Stimulated activated CD4-positive, alpha-beta T cell treated with anti-CD3 and anti-CD28 coated beads, Interleukin-2, amount 100 ng/mL, for 24 hours (primary cell): ENCODE results near the gene EZH2.

ENCODE experiments used
- DNase-seq, 2 donors: peaks; one replicate each; pipeline ENCODE4 v3.0.0-alpha.2; 2020

Gene EZH2

DNA sequence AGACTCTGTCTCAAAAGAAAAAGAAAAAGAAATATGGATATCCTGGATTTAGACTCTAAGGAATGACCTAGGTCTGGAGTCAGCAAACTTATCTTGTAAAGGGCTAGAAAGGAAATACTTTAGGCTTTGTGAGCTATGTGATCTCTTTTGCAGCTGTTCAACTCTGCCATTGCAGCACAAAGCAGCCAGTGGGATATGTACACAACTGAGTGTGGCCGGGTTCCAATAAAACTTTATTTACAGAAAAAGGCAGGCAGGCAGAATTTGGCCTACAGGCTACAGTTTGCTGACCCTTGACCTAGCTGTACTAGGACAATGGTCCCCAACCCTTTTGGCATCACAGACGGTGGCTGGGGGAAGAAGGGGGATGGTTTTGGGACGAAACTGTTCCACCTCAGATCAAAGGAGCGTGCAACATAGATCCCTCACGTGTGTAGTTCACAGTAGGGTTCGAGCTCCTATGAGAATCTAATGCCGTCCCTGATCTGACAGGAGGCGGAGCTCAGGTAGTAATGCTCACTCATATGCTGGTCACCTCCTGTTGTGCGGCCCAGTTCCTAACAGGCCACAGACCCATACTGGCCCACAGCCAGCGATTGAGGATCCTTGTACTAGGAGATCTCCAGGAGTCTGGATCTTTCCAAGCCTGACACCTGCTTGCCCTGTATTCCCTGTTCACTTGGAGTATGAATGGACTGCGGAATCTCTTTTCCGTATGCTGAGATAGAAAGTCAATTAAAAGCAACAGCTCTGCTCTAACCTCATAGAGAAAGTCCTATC, 122.4 kb downstream of the EZH2 start:
- no peak for DNase-seq
